T-helper 22 cell (primary cell): ENCODE measurements around the gene CDK6.

ENCODE experiments used
- DNase-seq: peaks from one replicate; pipeline ENCODE4 v3.0.0-alpha.2; 2020; ENCODE audit warnings: low read depth

Gene CDK6

DNA sequence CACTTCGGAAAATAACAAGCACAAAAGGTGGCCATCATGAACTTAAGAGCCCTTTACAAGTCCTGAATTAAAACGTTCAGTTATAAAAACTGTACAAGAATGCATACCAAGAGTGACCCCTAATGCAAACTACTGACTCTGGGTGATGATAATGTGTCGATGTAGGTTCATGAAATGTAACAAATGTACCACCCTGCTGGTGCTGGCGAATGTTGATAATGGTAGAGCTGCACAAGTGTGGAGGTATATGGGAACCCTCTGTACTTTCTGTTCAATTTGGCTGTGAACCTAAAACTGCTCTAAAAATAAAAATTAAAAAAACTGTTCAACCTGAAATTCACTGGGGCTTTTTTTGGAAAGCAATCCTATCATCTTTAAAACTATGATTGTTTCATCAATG lies 249.5 kb downstream of the CDK6 start:
- no peak for DNase-seq

DNA sequence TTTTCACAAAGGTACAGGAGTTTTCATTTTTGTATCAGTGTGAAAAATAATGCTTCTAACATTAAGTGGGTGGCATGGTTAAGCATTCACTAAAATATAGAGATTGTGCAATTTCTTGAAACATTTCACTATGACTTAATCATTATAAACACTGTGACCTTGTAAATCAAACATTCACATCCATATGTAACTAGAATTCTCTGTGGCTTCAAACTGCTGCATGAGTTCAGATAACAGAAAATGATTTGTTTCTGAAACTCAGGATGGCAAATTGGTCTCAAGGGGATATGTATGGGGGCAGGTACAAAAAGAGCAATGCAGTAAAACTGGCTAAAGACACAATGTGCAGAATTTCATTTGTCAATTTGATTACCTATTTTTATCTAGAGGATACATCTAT lies 250.0 kb downstream of the CDK6 start:
- no peak for DNase-seq

DNA sequence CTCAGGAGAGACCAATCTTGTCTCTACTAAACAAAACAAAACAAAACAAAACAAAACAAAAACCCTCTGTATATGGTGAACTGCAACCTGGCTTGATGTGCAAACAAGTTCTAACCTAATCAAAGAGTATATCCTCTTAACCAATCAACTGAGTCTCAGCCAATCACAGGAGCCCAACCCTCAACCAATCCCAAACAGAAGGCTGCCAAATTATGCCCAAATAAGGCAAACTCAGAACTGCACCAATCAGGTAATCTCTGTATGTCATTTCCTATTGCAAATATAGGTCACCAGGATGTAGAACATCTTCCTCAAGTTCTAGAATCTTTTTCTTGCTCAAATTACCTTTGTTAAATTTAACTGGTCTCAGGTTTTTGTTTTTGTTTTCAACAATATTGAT lies 251.4 kb downstream of the CDK6 start:
- DNase-seq, result no peak

DNA sequence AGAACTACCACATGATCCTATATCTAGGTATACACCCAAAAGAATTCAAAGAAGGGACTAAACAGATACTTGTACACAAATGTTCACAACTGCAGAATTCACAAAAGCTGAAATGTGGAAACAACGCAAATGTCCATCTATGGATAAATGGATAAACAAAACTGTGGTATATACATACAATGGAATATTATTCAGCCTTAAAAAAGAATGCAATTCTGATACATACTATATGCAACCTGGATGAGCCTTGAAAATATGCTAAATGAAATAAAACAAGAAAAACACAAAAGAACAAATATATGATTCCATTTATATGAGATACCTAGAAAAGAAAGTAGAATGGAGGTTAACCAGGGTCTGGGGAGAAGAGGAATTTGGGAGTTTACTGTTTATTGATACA lies 253.4 kb downstream of the CDK6 start:
- DNase-seq, result no peak

DNA sequence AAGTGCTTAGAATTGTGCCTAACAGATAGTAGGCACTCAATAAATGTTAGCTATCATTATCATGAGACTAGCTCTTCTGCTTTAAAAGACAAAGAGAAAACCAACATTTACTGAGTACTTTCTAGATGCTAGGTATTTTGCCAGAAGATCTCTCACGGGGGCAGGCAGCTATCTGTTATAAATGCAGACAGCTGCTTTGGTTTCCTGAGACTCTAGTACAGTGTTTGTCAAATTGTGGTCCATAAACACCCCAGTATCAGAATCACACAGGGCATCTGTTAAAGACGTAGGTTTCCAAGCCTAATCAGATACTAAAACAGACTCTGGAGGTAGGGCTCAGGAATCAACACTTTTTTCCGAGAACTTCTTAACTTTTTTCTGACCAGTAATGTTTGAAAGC lies 260.1 kb downstream of the CDK6 start:
- DNase-seq, result no peak

DNA sequence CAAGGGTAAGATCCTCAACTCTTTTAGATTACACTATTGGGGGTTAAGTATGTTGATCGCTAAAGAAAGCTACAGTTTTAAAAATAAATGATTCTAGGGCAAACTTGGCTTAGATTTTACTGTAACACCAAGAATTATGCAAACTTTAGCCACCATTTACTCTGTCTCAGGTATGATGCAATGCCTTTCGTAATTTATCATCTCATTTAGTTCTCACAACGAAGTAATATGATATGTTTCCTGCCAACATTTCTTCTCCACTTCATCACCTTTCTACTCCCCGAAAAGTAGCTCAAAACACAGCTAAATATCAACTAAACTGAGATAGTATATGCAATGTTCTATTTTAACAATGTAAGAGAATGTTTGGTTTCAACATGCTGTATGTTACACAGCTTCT lies 267.2 kb downstream of the CDK6 start:
- DNase-seq, result no peak

DNA sequence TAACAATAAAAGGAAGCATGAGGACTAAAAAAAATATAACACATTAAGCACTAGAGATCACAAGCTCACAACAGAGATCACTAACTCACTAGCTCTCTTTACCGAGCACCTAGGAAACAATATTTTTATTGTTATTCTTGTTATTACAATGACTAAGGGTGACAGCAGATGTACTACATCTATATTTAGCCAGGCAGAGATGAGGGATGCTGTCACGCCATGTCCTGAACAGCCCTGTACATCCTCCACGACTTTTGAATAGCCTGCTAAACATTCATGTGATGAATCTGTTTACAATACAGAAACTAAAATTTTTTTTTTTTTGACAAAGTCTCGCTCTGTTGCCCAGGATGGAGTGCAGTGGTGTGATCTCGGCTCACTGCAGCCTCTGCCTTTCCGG lies 268.9 kb downstream of the CDK6 start:
- no peak for DNase-seq

DNA sequence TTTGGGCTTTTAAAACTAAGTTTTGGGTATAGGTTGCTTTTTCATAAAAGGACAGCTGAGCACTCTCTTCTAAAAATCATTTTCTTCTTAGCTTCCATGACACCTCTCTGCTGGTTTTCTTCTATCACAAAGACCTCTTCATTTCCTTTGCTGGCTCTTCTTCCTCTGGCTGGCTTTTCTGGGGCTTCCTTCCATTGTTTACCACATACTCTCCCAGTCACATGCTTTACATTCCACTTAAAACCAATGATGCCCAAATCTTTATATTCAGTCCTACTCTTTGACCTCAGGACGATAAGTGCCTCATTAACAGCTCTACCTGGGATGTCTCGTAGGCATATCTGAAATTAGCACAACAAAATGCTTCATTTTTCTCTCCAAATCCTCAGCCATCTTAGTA lies 273.0 kb downstream of the CDK6 start:
- no peak for DNase-seq

DNA sequence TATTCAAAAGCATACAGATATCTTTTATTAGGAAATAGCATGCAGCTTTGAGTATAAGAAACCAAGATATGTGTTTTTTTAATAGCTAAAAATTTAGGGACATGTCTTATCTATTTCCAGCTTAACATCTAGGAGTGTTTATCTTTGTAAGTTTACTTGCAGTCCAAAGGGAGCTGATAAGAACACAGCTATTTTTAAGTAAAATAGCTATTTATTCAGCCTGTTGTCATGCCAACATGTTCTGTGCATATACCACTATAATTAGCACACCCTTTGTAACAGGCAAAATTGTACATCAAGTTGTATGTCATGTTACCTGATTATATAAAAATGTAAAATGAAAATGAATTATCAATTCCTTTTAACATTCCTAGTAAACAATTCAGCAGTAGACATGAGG lies 275.8 kb downstream of the CDK6 start:
- DNase-seq, result no peak

DNA sequence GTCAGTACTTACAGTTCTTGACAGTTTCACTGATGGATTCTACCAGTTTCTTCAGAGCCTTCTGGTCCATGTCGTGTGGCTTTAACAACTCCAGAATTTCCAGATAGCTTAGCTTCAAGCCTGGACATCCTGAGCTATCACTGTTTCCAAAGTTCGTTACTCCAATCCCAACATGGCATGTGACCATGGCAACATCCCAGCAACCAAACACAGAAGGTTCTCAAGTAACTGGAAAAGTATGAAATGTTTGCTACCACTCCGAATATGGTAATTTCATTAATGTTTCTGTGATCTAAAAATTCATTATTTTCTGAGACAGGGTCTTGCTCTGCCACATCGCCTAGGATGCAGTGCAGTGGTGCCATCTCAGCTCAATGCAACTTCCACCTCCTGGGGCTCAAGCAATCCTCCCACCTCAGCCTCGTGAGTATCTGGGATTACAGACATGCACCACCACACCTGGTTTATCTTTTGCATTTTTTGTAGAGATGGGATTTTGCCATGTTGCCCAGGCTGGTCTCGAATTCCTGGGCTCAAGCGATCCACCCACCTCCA lies 278.5 kb downstream of the CDK6 start:
- no peak for DNase-seq

DNA sequence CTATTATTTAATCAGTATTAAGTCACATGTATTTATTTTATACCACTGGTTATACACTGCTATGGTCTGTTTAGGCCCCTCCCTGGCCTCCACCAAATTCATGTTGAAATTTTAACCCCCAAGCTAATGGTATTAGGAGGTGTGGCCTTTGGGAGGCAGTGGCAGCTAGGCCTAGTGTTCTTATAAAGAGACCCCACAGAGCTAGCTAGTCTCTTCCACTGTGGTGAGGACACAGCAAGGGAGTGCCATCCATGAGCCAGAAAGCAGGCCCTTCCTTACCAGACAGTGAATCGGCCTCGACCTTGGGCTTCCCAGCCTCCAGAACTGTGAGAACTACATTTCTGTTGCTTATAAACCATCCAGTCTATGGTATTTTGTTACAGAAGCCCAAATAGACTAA lies 279.1 kb downstream of the CDK6 start:
- DNase-seq, result no peak
